Measurements from ENCODE around the gene AGAP1. TPM values are rescaled to one million over a fixed set of nuclear protein-coding genes. Genes with fewer than 3 reads are reported as not detected.

The AGAP1 gene
- total RNA-seq, 1 experiment from 2014 or later = 25.8 TPM

DNA sequence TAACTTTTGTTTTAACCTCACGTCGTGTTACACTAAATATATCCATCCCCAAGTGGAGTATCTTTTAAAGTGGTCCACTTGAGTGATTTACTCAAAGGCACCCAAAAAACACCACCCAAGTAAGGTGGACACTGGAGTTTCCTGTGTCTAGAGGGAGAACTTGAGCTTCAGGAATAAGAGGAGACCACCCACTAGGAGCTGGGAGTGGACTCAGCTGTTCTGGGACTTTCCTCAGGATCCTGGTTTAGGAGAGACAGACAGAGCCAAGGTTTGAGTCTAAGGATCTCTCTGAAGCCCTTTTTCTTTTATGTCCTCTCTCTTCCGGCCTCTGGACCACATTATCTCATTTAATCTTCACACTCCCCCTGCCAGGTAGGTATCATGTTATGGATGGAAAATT is 523.6 kb downstream of the AGAP1 start:
- no peak overlapping the region for H2AFZ ChIP-seq (ENCODE audit: low read length)
- no peak for DNase-seq
- H3K27me3 ChIP-seq (ENCODE audit: insufficient read depth, low read length) = no peaks in the 10 kb centered on the region
- H3T11ph ChIP-seq (ENCODE audit: low read length) = no peak overlapping the region
- H3K23ac ChIP-seq (ENCODE audit: insufficient read length, low read depth, low read length) = no peak overlapping the region
- H3K27ac Mint-ChIP-seq = no peak overlapping the region
- TF ChIP-seq CTCF (conservative IDR thresholded peaks at IDR 0.05) = no peak
- H3K9ac ChIP-seq (ENCODE audit: extremely low read depth, insufficient read length, low read length) = no peak overlapping the region
- H3K27ac ChIP-seq (ENCODE audit: insufficient read length, low read depth, low read length) = no peak overlapping the region
- no peak overlapping the region for H3K18ac ChIP-seq (ENCODE audit: insufficient read length, low read depth, low read length)
- H3K4me1 ChIP-seq (ENCODE audit: insufficient read depth, low read length) = peaks cover 16% of the 10 kb centered on the region; the same call in 1 of the 2 replicates
- H3K27me3 Mint-ChIP-seq (ENCODE audit: low read depth) = peaks cover 7% of the 10 kb centered on the region
- no peak overlapping the region for H3K4ac ChIP-seq (ENCODE audit: low read depth, low read length)
- H4K20me1 ChIP-seq (ENCODE audit: control insufficient read depth, insufficient read depth, insufficient read length) = no peaks in the 10 kb centered on the region
- no peaks in the 10 kb centered on the region for H3K79me1 ChIP-seq (ENCODE audit: insufficient read depth, low read depth, low read length, poor library complexity, severe bottlenecking)
- H3K9me3 Mint-ChIP-seq = no peaks in the 10 kb centered on the region
- peaks cover 40% of the 10 kb centered on the region in 2 experiments for H3K4me1 Mint-ChIP-seq
- H4K8ac ChIP-seq (replicated peaks; ENCODE audit: insufficient read length, low read depth, low read length) = no peak overlapping the region
- no peak overlapping the region for H4K91ac ChIP-seq (ENCODE audit: insufficient read length, low read depth, low read length)
- no peak overlapping the region for H3K4me3 Mint-ChIP-seq
- H2AK5ac ChIP-seq (ENCODE audit: insufficient read length, low read length) = no peak overlapping the region
- H3K9me3 ChIP-seq (ENCODE audit: control insufficient read depth, low read depth, low read length) = no peaks in the 10 kb centered on the region
- H3K23me2 ChIP-seq (ENCODE audit: insufficient read length, low read depth, low read length, poor library complexity, severe bottlenecking) = no peaks in the 10 kb centered on the region
- no peak overlapping the region for H3K4me2 ChIP-seq (ENCODE audit: insufficient read depth, insufficient read length, low read length)
- H4K5ac ChIP-seq (ENCODE audit: insufficient read length, low read depth, low read length) = no peak overlapping the region
- no peak overlapping the region for H2BK5ac ChIP-seq (ENCODE audit: insufficient read length, low read length)
- no CpG with 5 or more reads among the region's 3 CpGs for WGBS (ENCODE audit: extremely low coverage, insufficient read length, low lambda C conversion rate)
- H3K14ac ChIP-seq (ENCODE audit: insufficient read depth, low read length) = no peak overlapping the region
- no peak overlapping the region for H2BK120ac ChIP-seq (ENCODE audit: low read depth, low read length, poor library complexity, severe bottlenecking)
- no peak overlapping the region for H2BK15ac ChIP-seq (ENCODE audit: low read depth, low read length)
- H3K36me3 Mint-ChIP-seq (ENCODE audit: insufficient read depth in 1 of 3, low read depth in 3 of 3) = peaks cover 2 to 10% (median 5%) of the 10 kb centered on the region in 3 experiments; a peak in 3 of 7 replicates
- H2BK12ac ChIP-seq (ENCODE audit: insufficient read length, low read depth, low read length) = no peak overlapping the region
- no peak overlapping the region for H2BK20ac ChIP-seq (ENCODE audit: low read depth, low read length, poor library complexity, severe bottlenecking)
- no peak overlapping the region for H3K56ac ChIP-seq (ENCODE audit: insufficient read length, low read depth, low read length)
- H3K79me2 ChIP-seq (ENCODE audit: insufficient read depth, low read length) = no peaks in the 10 kb centered on the region

Measured in H9 (cell line).